Hepatocyte (in vitro differentiated cells): Measurements from ENCODE around the gene NR1D2. TPM values are rescaled to one million over a fixed set of nuclear protein-coding genes. Genes with fewer than 3 reads are reported as not detected.

Source experiments
- DNase-seq: peaks from one replicate; pipeline ENCODE4 v3.0.0-alpha.2; 2016; ENCODE audit warnings: low spot score
- H2AFZ ChIP-seq: fragments of 200-600 bp; sonication (generic); 2 replicates; pipeline ENCODE4 v1.6.0; 2016; ENCODE audit warnings: antibody characterized with exemption, mild to moderate bottlenecking
- H3K27ac ChIP-seq: fragments of 200-600 bp; sonication (generic); 2 replicates; pipeline ENCODE4 v1.5.1; 2016; ENCODE audit warnings: mild to moderate bottlenecking
- H3K27me3 ChIP-seq: fragments of 200-600 bp; sonication (generic); 2 replicates; pipeline ENCODE4 v1.6.1; 2016
- H3K36me3 ChIP-seq: fragments of 200-600 bp; sonication (generic); replicated peaks from 2 replicates; pipeline ENCODE4 v1.5.1; 2016; ENCODE audit warnings: low read depth; ENCODE audit not compliant: insufficient read depth
- H3K4me1 ChIP-seq: fragments of 200-600 bp; sonication (generic); 2 replicates; pipeline ENCODE4 v1.5.1; 2016; ENCODE audit warnings: mild to moderate bottlenecking, moderate library complexity; ENCODE audit not compliant: insufficient read depth
- H3K4me2 ChIP-seq: fragments of 200-600 bp; sonication (generic); 2 replicates; pipeline ENCODE4 v1.6.0; 2016
- H3K4me3 ChIP-seq: fragments of 200-600 bp; sonication (generic); 2 replicates; pipeline ENCODE4 v1.5.1; 2016; ENCODE audit warnings: mild to moderate bottlenecking
- H3K79me2 ChIP-seq: fragments of 200-600 bp; sonication (generic); 2 replicates; pipeline ENCODE4 v1.6.0; 2017; ENCODE audit warnings: mild to moderate bottlenecking
- H3K9me2 ChIP-seq: fragments of 200-600 bp; sonication (generic); replicated peaks from 2 replicates; pipeline ENCODE4 v1.6.0; 2017; ENCODE audit warnings: mild to moderate bottlenecking; ENCODE audit not compliant: insufficient read depth
- H3K9me3 ChIP-seq: fragments of 200-600 bp; sonication (generic); 2 replicates; pipeline ENCODE4 v1.5.1; 2016; ENCODE audit warnings: low read depth, mild to moderate bottlenecking
- H4K20me1 ChIP-seq: fragments of 200-600 bp; sonication (generic); 2 replicates; pipeline ENCODE4 v1.6.0; 2016; ENCODE audit warnings: mild to moderate bottlenecking; ENCODE audit not compliant: insufficient read depth, poor library complexity, severe bottlenecking
- EZH2 ChIP-seq: fragments of 200-600 bp; sonication (generic); IDR thresholded peaks from 2 replicates; pipeline ENCODE4 v1.6.1; 2016; ENCODE audit warnings: antibody characterized with exemption, mild to moderate bottlenecking, borderline replicate concordance
- EZH2phosphoT487 ChIP-seq: fragments of 200-600 bp; sonication (generic); IDR thresholded peaks from one replicate; pipeline ENCODE4 v1.6.1; 2018; ENCODE audit warnings: antibody characterized with exemption, mild to moderate bottlenecking, low read depth, moderate library complexity; ENCODE audit not compliant: unreplicated experiment, severe bottlenecking
- WGBS: methylation state at CpG from one replicate; pipeline ENCODE4 v1.1.6; 2016; ENCODE audit warnings: low lambda C conversion rate; ENCODE audit errors: missing lambda C conversion rate; 5-methylcytosine and 5-hydroxymethylcytosine counted together
- polyA plus RNA-seq: library from polyadenylated mRNA; unstranded; fragments of >200 nt; fragmentation: Nextera tagmentation; extraction: Ambion mirVana; gene quantifications from 2 replicates; pipeline ENCODE4 v1.2.1, GENCODE V29; 2016
- total RNA-seq: library from RNA; depleted of rRNA; stranded (reverse); fragments of >200 nt; gene quantifications from 2 replicates; pipeline ENCODE4 v1.2.3, GENCODE V29; 2014
- TF ChIP-seq, protein P1 (sequence below): fragments of 200-600 bp; sonication (generic); IDR thresholded peaks from 2 replicates; pipeline ENCODE4 v1.5.1; 2016; ENCODE audit warnings: antibody characterized with exemption, mild to moderate bottlenecking; ENCODE audit not compliant: poor library complexity

The NR1D2 gene
- total RNA-seq = 16.9 and 18.3 TPM in 2 replicates
- polyA plus RNA-seq = 6.8 and 7.2 TPM in 2 replicates

DNA sequence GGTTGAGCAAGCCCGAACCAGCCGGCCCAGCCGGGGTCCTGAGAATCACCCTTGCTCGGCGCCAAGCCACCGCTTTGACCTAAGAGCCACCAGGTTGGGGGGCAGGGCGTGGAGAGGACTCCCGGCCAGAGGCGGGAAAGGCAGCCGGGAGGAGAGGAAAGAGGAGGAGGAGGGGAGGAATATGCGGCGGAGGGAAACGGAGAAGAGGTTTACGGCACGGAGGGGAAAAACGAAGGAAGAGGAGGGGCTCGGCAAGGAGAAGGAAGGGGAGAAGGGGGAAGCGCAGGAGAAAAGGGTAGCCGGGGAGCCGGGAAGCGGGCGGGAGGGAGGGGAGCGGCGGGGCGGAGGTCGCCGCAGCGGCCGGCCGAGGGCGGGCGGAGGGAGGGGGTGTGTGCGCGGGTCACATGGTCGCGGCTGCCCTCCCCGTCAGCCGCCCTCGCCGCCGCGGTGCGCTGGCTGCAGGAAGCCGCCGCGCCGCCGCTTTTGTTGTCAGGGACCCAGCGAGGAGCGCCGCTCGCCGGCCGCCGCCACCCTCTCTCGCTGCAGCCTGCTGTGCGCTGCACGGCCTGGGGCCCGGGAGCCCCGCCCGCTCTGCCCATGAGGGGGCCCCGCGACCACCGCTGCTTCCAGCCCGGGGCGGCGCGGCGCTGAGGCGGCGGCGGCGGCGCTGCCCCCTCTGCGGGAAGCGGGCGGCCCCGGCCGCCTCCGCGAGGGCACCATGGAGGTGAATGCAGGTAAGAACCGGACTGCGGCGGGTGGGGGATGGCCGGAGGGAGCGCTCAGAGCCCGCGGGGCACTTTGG is at the start of gene NR1D2:
TSS of gene NR1D2 (plus strand) at position 426 of the 802 bp plus-strand sequence. CDS start at position 719, 293 bp downstream.
- peak within 1 kb of the TSS; percentile 64 for H3K4me3 ChIP-seq
- H3K27me3 ChIP-seq = no peaks in the 10 kb centered on the region
- peaks cover 1% of the 10 kb centered on the region for H4K20me1 ChIP-seq
- no peaks in the 10 kb centered on the region for H3K9me2 ChIP-seq
- H2AFZ ChIP-seq = peak within 1 kb of the TSS; percentile 92
- DNase-seq = peak; percentile 95
- under 1% methylated on average over 41 of the region's 88 CpGs for WGBS
- H3K79me2 ChIP-seq = peaks cover 27% of the 10 kb centered on the region
- TF ChIP-seq EZH2phosphoT487 (no peak), EZH2 (no peak)
- TF ChIP-seq, protein P1, sequence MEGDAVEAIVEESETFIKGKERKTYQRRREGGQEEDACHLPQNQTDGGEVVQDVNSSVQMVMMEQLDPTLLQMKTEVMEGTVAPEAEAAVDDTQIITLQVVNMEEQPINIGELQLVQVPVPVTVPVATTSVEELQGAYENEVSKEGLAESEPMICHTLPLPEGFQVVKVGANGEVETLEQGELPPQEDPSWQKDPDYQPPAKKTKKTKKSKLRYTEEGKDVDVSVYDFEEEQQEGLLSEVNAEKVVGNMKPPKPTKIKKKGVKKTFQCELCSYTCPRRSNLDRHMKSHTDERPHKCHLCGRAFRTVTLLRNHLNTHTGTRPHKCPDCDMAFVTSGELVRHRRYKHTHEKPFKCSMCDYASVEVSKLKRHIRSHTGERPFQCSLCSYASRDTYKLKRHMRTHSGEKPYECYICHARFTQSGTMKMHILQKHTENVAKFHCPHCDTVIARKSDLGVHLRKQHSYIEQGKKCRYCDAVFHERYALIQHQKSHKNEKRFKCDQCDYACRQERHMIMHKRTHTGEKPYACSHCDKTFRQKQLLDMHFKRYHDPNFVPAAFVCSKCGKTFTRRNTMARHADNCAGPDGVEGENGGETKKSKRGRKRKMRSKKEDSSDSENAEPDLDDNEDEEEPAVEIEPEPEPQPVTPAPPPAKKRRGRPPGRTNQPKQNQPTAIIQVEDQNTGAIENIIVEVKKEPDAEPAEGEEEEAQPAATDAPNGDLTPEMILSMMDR = no peak
- H3K9me3 ChIP-seq = no peaks in the 10 kb centered on the region
- peak within 1 kb of the TSS; percentile 89 for H3K4me2 ChIP-seq
- peaks cover 25% of the 10 kb centered on the region for H3K4me1 ChIP-seq
- H3K36me3 ChIP-seq = no peaks in the 10 kb centered on the region
- H3K27ac ChIP-seq = peak within 1 kb of the TSS; percentile 93

DNA sequence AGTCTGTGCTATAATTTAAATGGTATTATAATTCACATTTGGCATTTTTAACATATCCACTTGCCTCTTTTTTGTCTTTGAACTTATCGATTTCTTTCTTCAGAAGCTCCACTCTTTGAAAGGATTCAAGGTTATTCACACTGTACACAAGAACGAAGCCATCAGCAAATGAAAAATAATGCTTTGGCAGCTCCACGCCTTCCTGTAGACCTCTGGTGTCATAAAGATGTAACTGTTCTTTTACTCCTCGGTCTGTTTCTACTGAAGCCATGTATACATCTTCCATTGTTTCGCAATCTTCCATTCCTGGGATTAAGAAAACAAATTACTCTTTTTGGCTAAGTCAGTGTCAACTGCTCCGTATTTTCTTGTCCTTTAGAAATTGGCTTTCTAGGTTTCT is 44.3 kb upstream of the NR1D2 start:
- no peak for DNase-seq
- Histone ChIP-seq H3K27ac (no peak overlapping the region), H3K27me3 (no peaks in the 10 kb centered on the region), H3K36me3 (peaks cover 5% of the 10 kb centered on the region), H3K4me1 (no peaks in the 10 kb centered on the region), H3K4me2 (no peak overlapping the region), H3K4me3 (no peak overlapping the region), H3K9me2 (no peaks in the 10 kb centered on the region), H3K79me2 (peaks cover 7% of the 10 kb centered on the region), H3K9me3 (no peaks in the 10 kb centered on the region), H4K20me1 (no peaks in the 10 kb centered on the region), H2AFZ (no peak overlapping the region)
- WGBS = 82% methylated on average over 6 of the region's 6 CpGs
- TF ChIP-seq, protein P1 = no peak
- TF ChIP-seq EZH2 (no peak), EZH2phosphoT487 (no peak)

DNA sequence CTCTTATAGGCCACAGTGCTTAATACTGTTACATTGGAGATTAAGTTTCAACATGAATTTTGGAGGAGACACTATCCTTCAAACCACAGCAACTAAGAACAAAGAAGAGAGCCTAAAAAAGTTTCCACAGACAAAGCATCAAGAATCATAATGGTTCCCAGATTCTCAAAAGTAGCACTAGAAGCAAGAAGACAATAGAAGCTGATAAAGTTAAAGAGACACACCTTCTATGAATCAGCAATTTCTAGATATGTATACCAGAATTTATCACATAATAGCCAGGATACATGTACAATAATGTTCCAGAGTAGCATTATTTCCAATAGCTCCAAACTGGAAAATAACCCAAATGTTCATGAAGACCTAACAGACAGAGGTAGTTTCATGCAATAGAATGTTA is 40.5 kb upstream of the NR1D2 start:
- H3K27ac ChIP-seq = no peak overlapping the region
- H3K27me3 ChIP-seq = no peaks in the 10 kb centered on the region
- H3K9me2 ChIP-seq = no peaks in the 10 kb centered on the region
- no peaks in the 10 kb centered on the region for H3K9me3 ChIP-seq
- peaks cover 4% of the 10 kb centered on the region for H3K79me2 ChIP-seq
- TF ChIP-seq EZH2phosphoT487 = no peak
- TF ChIP-seq, protein P1 = no peak
- TF ChIP-seq EZH2 = no peak
- H3K4me1 ChIP-seq = no peaks in the 10 kb centered on the region
- no peak overlapping the region for H3K4me3 ChIP-seq
- DNase-seq = no peak
- H4K20me1 ChIP-seq = no peaks in the 10 kb centered on the region
- no peak overlapping the region for H3K4me2 ChIP-seq
- no peaks in the 10 kb centered on the region for H3K36me3 ChIP-seq
- H2AFZ ChIP-seq = no peak overlapping the region
